Cerebellar cortex (tissue), 1 donor: ENCODE measurements around the gene TCTN1.
"Not testable (repeated sequence)": the region's sequence is repeated elsewhere in the genome, so short reads cannot be mapped to it uniquely, and the experiment has no call there.

Experiments used
- DNase-seq: peaks from one replicate; pipeline ENCODE4 v3.0.0-alpha.2; 2015; ENCODE audit warnings: low spot score

TCTN1 gene

GRCh38 chr12:110638796-110639195 lies 24.9 kb downstream of the TCTN1 start:
- DNase-seq: no peak

DNA sequence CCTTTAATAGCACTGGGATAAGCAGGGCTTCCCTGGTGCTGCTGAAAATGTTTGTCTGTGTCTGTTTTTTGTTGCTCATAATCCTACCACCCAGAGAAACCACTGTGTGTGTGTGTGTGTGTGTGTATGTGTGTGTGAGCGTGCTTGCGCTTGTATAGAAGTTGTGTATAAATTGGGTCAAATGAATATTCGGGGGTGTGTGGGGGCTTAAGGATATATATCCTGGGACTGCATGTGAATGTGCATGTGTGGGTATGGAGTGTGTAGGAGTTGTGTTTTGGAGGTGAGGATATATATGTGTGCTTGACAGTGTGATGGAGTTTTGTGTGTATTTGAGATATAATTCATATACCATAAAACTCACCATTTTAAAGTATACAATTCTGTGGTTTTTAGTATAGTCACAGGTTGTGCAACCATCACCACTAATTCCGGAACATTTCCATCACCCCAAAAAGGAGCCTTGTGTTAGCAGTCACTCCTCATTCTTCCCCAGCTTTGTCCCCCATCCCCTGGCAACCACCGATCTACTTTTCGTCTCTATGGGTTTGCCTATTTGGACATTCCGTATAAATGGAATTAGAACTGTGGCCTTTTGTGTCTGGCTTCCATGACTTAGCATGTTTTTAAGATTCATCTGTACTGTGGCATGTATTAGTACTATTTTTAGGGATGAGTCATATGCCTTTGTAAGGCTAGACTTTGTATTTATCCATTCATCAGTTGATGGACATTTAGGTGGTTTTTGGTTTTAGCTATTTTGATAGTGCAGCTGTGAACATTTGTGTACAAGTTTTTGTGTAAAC lies 25.6 kb downstream of the TCTN1 start:
- no peak for DNase-seq

GRCh38 chr12:110640275-110641025 lies 26.5 kb downstream of the TCTN1 start:
- DNase-seq: peak; percentile 5

DNA sequence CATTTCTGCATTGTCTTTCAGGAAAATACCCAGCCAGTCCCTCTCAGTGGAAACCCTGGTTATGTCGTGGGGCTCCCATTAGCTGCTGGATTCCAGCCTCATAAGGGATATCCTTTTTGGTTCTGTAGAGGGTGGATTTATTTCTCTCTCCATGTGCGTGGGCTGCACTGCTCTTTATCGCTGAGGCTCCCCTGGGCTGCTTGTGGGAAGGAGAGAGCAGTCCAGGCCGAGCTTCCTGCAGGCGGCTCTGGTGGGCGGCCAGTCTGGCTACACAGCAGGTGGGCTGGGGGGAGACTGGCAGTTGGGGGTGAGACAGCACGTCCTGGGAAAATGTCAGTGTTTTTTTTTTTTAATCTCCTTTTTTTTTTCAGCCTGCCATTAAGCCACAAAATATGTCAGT lies 27.6 kb downstream of the TCTN1 start:
- DNase-seq: no peak

GRCh38 chr12:110647631-110648040 lies 33.7 kb downstream of the TCTN1 start:
- DNase-seq: no peak

- DNase-seq: no peak
These were observed 35.5 kb downstream of the TCTN1 start for GRCh38 chr12:110649341-110649847.

DNA sequence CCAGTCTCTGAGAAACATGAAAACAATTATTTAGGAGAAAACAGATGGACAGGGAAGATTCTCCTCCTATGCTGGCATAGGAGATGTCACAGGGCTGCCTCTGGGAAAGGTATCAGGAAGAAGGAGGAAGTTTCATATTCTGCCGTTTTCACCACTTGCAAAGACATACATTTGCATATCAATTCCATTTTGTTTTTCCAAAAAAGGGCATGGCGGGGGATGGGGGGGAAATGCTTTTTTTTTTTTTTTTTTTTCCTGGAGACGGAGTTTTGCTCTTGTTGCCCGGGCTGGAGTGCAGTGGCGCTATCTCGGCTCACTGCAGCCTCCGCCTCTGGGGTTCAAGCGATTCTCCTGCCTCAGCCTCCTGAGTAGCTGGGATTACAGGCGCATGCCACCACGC lies 40.3 kb downstream of the TCTN1 start:
- DNase-seq: not testable (repeated sequence)

- no peak for DNase-seq
These were observed 42.2 kb downstream of the TCTN1 start for GRCh38 chr12:110656071-110656655.

- DNase-seq: peak; percentile 50
These were observed 43.8 kb downstream of the TCTN1 start for GRCh38 chr12:110657747-110658146.

DNA sequence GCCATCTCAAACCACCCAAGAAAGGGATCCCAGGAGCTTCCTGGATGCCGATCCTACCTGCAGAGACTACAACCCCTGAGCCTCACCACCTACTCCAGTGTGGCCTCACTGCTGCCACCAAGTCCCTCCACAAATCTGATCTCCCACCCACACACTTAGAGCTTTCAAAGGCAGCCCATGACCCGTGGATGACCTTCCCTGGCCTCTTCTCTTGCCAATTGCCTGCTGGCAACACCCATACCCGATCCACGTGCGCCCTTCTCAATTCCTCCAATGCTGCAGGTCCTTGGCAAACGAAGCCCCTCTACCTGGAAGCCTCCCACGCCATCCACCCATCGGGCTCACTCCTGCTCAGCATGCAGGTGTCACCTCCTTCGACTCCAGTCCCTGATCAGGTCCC lies 44.3 kb downstream of the TCTN1 start:
- no peak for DNase-seq

DNA sequence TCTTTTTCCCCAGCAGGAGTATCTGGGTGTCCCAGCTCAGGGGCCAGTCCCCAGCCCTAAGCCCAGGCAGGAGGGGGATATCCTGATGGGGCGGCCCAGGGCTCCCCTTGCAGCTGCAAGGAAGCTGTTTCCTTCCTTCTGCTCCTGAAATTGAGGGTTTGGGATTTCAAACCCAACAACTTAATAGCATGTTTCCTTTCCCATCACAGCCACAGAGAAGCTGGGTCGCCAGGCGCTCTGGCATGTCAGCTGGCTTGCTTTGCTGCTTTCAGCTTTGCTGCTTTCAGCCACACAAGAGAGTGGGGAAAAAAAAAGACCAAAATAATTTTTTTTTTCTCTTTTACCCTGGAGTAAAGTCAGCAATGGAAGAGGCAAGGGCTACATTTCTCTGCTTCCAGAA lies 44.9 kb downstream of the TCTN1 start:
- no peak for DNase-seq

- DNase-seq: no peak
These were observed 47.5 kb downstream of the TCTN1 start for GRCh38 chr12:110661337-110661972.

- no peak for DNase-seq
These were observed 53.0 kb downstream of the TCTN1 start for GRCh38 chr12:110666892-110667291.

- no peak for DNase-seq
These were observed 53.7 kb downstream of the TCTN1 start for GRCh38 chr12:110667671-110668070.

DNA sequence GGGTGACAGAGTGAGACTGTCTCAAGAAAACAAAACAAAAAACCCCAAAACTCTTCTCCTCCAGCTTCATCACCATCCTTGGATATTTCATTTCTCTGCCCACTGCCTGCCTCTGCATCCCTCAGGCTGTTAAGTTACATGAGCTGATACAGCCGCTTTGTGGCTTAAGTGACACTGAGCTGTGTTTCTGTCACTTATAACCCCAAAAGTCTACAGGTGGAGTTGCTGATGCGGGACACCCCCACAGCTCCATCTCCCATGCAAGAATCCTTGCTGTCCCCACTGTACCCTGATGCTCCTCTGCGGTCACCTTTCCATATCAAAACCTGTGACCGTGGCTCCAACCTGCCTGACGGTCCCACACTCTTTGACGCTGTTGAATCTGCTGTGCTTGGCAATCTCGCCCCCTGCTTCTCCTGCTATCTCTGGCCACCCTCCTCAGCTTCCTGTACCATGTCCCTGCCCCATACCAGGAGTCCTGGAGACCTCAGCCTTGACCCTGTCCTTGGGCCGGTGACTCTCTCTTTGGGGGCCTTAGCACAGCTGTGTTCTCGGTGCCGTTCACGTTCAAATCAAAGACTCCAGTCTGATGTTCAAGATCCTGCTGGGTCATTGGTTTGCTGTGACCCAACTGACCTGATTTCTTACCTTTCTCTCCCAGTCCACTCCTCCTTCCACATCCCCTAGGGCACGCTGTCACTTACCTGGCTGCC lies 54.7 kb downstream of the TCTN1 start:
- no peak for DNase-seq

DNA sequence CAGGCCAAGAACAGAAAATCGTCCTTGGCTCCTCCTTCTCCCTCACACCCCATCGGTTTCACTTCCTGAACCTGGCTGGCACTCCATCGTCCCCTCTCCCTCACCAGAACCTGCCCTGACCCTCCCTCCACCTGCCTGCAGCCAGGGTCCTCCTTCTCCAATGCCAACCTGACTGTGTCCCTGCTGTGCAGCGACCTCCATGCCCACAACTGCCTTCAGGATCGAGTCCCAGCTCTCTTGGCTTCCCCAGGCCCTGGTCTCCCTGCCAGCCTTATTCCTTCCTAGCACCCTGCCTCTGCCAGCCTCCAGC lies 55.2 kb downstream of the TCTN1 start:
- no peak for DNase-seq

DNA sequence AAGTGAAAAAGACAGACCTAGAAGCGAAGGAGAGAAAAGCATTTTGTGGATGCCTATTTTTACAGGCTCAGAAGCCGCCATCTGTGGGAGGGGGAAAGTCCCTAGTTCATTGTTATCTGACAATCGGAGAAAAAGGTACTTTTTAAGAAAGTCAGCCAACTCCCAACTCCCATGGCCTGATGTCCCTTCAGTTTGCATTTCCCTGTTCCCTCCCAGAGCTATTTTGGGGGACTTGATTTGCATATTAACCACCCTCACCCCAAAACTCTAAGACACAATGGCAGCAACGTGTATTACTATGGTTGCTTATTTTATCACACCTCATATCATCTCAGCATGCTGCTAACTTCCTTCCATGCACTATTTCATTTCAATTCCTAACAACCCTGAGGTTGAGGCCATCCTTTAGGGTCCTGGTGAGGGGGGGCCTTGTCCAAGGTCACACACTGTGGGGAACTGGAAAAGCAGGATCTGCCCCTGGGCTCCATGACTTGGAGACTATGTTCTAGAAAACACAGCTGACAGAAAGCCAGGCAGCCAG lies 56.3 kb downstream of the TCTN1 start:
- DNase-seq: no peak

DNA sequence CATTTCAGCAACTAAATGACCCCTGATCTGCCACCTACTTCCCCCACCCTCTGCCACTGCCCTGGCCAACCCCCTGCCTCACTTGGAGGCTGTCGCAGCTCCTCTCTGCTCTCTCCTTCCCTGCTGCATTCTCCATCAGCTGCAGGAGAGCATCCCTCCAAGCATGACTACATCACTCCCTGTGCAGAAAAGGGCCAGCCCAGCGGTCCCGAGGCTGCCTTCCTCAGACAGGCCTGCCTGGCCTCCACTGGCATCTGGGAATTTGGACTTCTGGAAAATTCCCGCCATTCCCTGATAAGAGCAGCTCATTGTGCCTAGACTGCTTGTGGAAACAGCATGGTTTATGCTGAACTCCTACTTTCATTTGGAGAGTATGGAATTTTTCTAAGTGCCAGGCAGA lies 62.2 kb downstream of the TCTN1 start:
- no peak for DNase-seq

DNA sequence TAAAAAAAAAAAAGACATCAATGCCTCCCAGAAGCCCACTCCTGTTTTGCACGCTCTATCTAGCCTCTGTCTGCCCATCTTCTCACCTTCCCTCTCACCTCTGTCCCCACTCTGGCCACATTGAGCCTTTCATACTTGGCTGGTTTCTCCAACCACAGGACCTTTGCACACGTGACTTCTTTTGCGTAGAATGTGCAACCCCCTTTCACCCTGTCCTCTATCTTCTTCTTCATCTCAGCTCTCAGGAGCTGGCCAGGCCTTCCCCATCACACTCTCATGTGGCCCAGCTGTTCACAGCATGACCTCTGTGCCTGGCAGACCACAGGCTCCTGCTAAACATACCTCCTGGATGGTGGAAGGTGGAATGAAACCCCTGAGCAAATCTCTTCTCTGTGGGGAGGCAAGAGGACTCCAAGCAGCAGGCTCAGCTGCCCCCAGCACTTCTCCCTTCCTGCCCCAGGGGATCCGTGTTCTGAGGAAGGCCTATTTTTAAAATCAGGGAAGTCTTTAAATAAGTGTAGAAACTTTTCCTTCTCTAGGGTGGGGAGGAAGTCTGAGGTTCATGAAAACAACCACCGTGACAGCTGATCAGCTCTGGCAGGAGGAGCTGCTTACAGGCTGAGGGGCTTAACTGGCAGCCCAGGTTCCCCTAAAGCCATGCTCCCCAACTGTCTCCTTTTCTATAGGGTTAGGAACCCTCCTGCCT lies 63.4 kb downstream of the TCTN1 start:
- no peak for DNase-seq

GRCh38 chr12:110677982-110678381 lies 64.1 kb downstream of the TCTN1 start:
- no peak for DNase-seq

- no peak for DNase-seq
These were observed 65.3 kb downstream of the TCTN1 start for GRCh38 chr12:110679201-110679600.
